MM.1S (cell line): Measurements from ENCODE around the gene MTCH1.

Experiments
- DNase-seq: peaks from one replicate; pipeline ENCODE4 v3.0.0-alpha.2; 2015
- H2AFZ ChIP-seq: fragments of 300-600 bp; sonication (generic); 2 replicates; pipeline ENCODE4 v1.6.0; 2016; ENCODE audit warnings: antibody characterized with exemption, low read length
- H3F3A ChIP-seq: fragments of 300-600 bp; sonication (generic); 2 replicates; pipeline ENCODE4 v1.6.1; 2016; ENCODE audit warnings: mild to moderate bottlenecking, antibody characterized with exemption, low read length, moderate library complexity, mixed read lengths; ENCODE audit not compliant: insufficient read depth
- H3K27ac ChIP-seq: fragments of 300-600 bp; sonication (generic); 2 replicates; pipeline ENCODE4 v1.5.1; 2016; ENCODE audit warnings: mild to moderate bottlenecking, low read length
- H3K27me3 ChIP-seq: fragments of 300-600 bp; sonication (generic); replicated peaks from 2 replicates; pipeline ENCODE4 v1.6.0; 2016; ENCODE audit warnings: low read length; ENCODE audit not compliant: insufficient read depth
- H3K36me3 ChIP-seq: fragments of 300-600 bp; sonication (generic); replicated peaks from 2 replicates; pipeline ENCODE4 v1.6.1; 2016; ENCODE audit warnings: mild to moderate bottlenecking, low read length, mixed read lengths; ENCODE audit not compliant: insufficient read depth
- H3K4me1 ChIP-seq: fragments of 300-600 bp; sonication (generic); 2 replicates; pipeline ENCODE4 v1.6.1; 2016; ENCODE audit warnings: low read length, mixed read lengths
- H3K4me2 ChIP-seq: fragments of 300-600 bp; sonication (generic); 2 replicates; pipeline ENCODE4 v1.6.0; 2016; ENCODE audit warnings: low read depth, low read length
- H3K4me3 ChIP-seq: fragments of 300-600 bp; sonication (generic); 2 replicates; pipeline ENCODE4 v1.5.1; 2016; ENCODE audit warnings: low read length, mixed read lengths
- H3K79me2 ChIP-seq: fragments of 300-600 bp; sonication (generic); 2 replicates; pipeline ENCODE4 v1.6.1; 2016; ENCODE audit warnings: mixed run types, low read length, mixed read lengths
- H3K9ac ChIP-seq: fragments of 300-600 bp; sonication (generic); 2 replicates; pipeline ENCODE4 v1.6.1; 2016; ENCODE audit warnings: low read length, mixed read lengths
- H3K9me2 ChIP-seq: fragments of 300-600 bp; sonication (generic); replicated peaks from 2 replicates; pipeline ENCODE4 v1.6.1; 2016; ENCODE audit warnings: mild to moderate bottlenecking, low read length, mixed read lengths; ENCODE audit not compliant: insufficient read depth
- H3K9me3 ChIP-seq: fragments of 300-600 bp; sonication (generic); replicated peaks from 2 replicates; pipeline ENCODE4 v1.6.1; 2016; ENCODE audit warnings: mild to moderate bottlenecking, low read length, mixed read lengths; ENCODE audit not compliant: insufficient read depth
- H4K20me1 ChIP-seq: fragments of 300-600 bp; sonication (generic); 2 replicates; pipeline ENCODE4 v1.6.1; 2016; ENCODE audit warnings: mild to moderate bottlenecking, low read length, moderate library complexity, mixed read lengths; ENCODE audit not compliant: insufficient read depth
- CTCF ChIP-seq: fragments of 300-600 bp; sonication (generic); IDR thresholded peaks from 2 replicates; pipeline ENCODE4 v1.5.1; 2016; ENCODE audit warnings: antibody characterized with exemption, low read length, mixed read lengths
- EZH2 ChIP-seq: fragments of 300-600 bp; sonication (generic); optimal IDR thresholded peaks from 2 replicates; pipeline ENCODE3; 2017; ENCODE audit warnings: low read depth, mild to moderate bottlenecking, antibody characterized with exemption, low read length, mixed read lengths
- EZH2phosphoT487 ChIP-seq: fragments of 300-600 bp; sonication (generic); IDR thresholded peaks from 2 replicates; pipeline ENCODE4 v1.6.1; 2018; ENCODE audit warnings: antibody characterized with exemption, low read length

MTCH1 gene

GRCh38 chr6:36963451-36964290 lies 22.3 kb downstream of the MTCH1 start:
- no peaks in the 10 kb centered on the region for H3K9me3 ChIP-seq
- TF ChIP-seq EZH2 (no peak), CTCF (no peak), EZH2phosphoT487 (no peak)
- no peaks in the 10 kb centered on the region for H3K27me3 ChIP-seq
- H2AFZ ChIP-seq, result no peak overlapping the region
- H3K27ac ChIP-seq, result no peak overlapping the region
- no peak overlapping the region for H3K9ac ChIP-seq
- H3K36me3 ChIP-seq, result no peaks in the 10 kb centered on the region
- H3F3A ChIP-seq, result no peaks in the 10 kb centered on the region
- H3K4me2 ChIP-seq, result no peak overlapping the region
- H3K9me2 ChIP-seq, result no peaks in the 10 kb centered on the region
- H3K79me2 ChIP-seq, result no peaks in the 10 kb centered on the region
- no peak for DNase-seq
- H4K20me1 ChIP-seq, result no peaks in the 10 kb centered on the region
- H3K4me1 ChIP-seq, result no peaks in the 10 kb centered on the region
- no peak overlapping the region for H3K4me3 ChIP-seq

GRCh38 chr6:36962874-36963273 lies 23.1 kb downstream of the MTCH1 start:
- no peaks in the 10 kb centered on the region for H3F3A ChIP-seq
- no peak overlapping the region for H3K4me2 ChIP-seq
- H3K4me3 ChIP-seq, result no peak overlapping the region
- DNase-seq, result no peak
- H3K9ac ChIP-seq, result no peak overlapping the region
- no peaks in the 10 kb centered on the region for H4K20me1 ChIP-seq
- no peak for TF ChIP-seq EZH2
- TF ChIP-seq CTCF, result no peak
- TF ChIP-seq EZH2phosphoT487, result no peak
- H3K9me2 ChIP-seq, result no peaks in the 10 kb centered on the region
- H3K9me3 ChIP-seq, result no peaks in the 10 kb centered on the region
- no peak overlapping the region for H2AFZ ChIP-seq
- H3K4me1 ChIP-seq, result no peaks in the 10 kb centered on the region
- no peaks in the 10 kb centered on the region for H3K27me3 ChIP-seq
- no peaks in the 10 kb centered on the region for H3K79me2 ChIP-seq
- no peak overlapping the region for H3K27ac ChIP-seq
- H3K36me3 ChIP-seq, result no peaks in the 10 kb centered on the region

GRCh38 chr6:36961441-36962435 lies 24.3 kb downstream of the MTCH1 start:
- TF ChIP-seq CTCF, result no peak
- no peak for TF ChIP-seq EZH2
- TF ChIP-seq EZH2phosphoT487, result no peak
- no peaks in the 10 kb centered on the region for H3K36me3 ChIP-seq
- H3K9me3 ChIP-seq, result no peaks in the 10 kb centered on the region
- H3K27ac ChIP-seq, result no peak overlapping the region
- H3F3A ChIP-seq, result no peaks in the 10 kb centered on the region
- no peaks in the 10 kb centered on the region for H3K27me3 ChIP-seq
- H3K79me2 ChIP-seq, result no peaks in the 10 kb centered on the region
- no peaks in the 10 kb centered on the region for H4K20me1 ChIP-seq
- H3K4me1 ChIP-seq, result no peaks in the 10 kb centered on the region
- no peak for DNase-seq
- H3K4me3 ChIP-seq, result no peak overlapping the region
- no peak overlapping the region for H3K4me2 ChIP-seq
- H3K9me2 ChIP-seq, result no peaks in the 10 kb centered on the region
- H3K9ac ChIP-seq, result no peak overlapping the region
- no peak overlapping the region for H2AFZ ChIP-seq
